PC-9 (cell line): Measurements from ENCODE around the gene RPL27. TPM values are rescaled to one million over a fixed set of nuclear protein-coding genes. Genes with fewer than 3 reads are reported as not detected.
A peak's percentile ranks its signal among the peaks of the same experiment; 100 is the strongest.

Source experiments
- BruUV-seq: library from RNA; stranded (reverse); fragments of 400-500 nt; replicated peaks from 2 replicates; lab custom pipeline; 2021; lab: Mats Ljungman, UMichigan
- CTCF ChIA-PET: fragments of 300-600 bp; sonication (Branson Sonifier 250); formaldehyde crosslinking; loops from one replicate; lab custom pipeline; 2022; ENCODE audit warnings: antibody characterized with exemption; lab: Charles Lee
- POLR2A ChIA-PET: fragments of 300-600 bp; sonication (Branson Sonifier 250); formaldehyde crosslinking; loops from one replicate; lab custom pipeline; 2022; ENCODE audit warnings: antibody characterized with exemption; ENCODE audit not compliant: unreplicated experiment; lab: Charles Lee
- DNase-seq, 2 experiments: peaks; one replicate each; pipeline versions ENCODE4 v3.0.0 to v3.0.0-alpha.2; 2015 to 2022; ENCODE audit warnings: mixed read lengths in 1 of 2
- H2AFZ ChIP-seq: fragments of 200-600 bp; sonication (generic); 2 replicates; pipeline ENCODE4 v1.8.1; 2017; ENCODE audit warnings: antibody characterized with exemption
- H3F3A ChIP-seq: fragments of 200-600 bp; sonication (generic); 2 replicates; pipeline ENCODE4 v1.8.1; 2017; ENCODE audit warnings: antibody characterized with exemption, mild to moderate bottlenecking, low read depth; ENCODE audit not compliant: insufficient read depth
- H3K27ac ChIP-seq: fragments of 200-600 bp; sonication (generic); 2 replicates; pipeline ENCODE4 v1.6.1; 2016; ENCODE audit warnings: mixed run types
- H3K27me3 ChIP-seq: fragments of 200-600 bp; sonication (generic); 2 replicates; pipeline ENCODE4 v1.6.1; 2016; ENCODE audit warnings: low read depth, mixed run types; ENCODE audit not compliant: insufficient read depth
- H3K36me3 ChIP-seq: fragments of 200-600 bp; sonication (generic); 2 replicates; pipeline ENCODE4 v1.6.1; 2016; ENCODE audit warnings: low read depth, mixed run types
- H3K4me1 ChIP-seq: fragments of 200-600 bp; sonication (generic); replicated peaks from 2 replicates; pipeline ENCODE4 v1.6.1; 2016; ENCODE audit warnings: mixed run types; ENCODE audit not compliant: insufficient read depth
- H3K4me2 ChIP-seq: fragments of 200-600 bp; sonication (generic); 2 replicates; pipeline ENCODE4 v1.6.1; 2017; ENCODE audit warnings: mixed run types
- H3K4me3 ChIP-seq: fragments of 200-600 bp; sonication (generic); 2 replicates; pipeline ENCODE4 v1.6.1; 2016; ENCODE audit warnings: mixed run types
- H3K79me2 ChIP-seq: fragments of 200-600 bp; sonication (generic); 2 replicates; pipeline ENCODE4 v1.6.1; 2017; ENCODE audit warnings: low read depth, mixed run types
- H3K9me2 ChIP-seq: fragments of 200-600 bp; sonication (generic); 2 replicates; pipeline ENCODE4 v1.8.1; 2017; ENCODE audit warnings: mild to moderate bottlenecking; ENCODE audit not compliant: insufficient read depth
- H3K9me3 ChIP-seq: fragments of 200-600 bp; sonication (generic); 2 replicates; pipeline ENCODE4 v1.8.1; 2016; ENCODE audit warnings: low read depth; ENCODE audit not compliant: insufficient read depth
- H4K20me1 ChIP-seq: fragments of 200-600 bp; sonication (generic); 2 replicates; pipeline ENCODE4 v1.8.1; 2017; ENCODE audit not compliant: insufficient read depth
- EZH2 ChIP-seq: fragments of 200-600 bp; sonication (generic); IDR thresholded peaks from 2 replicates; pipeline ENCODE4 v1.8.0; 2017; ENCODE audit warnings: antibody characterized with exemption, low read depth
- intact Hi-C: fragments of 100-400 bp; cut with micrococcal nuclease; formaldehyde crosslinking; loops from one replicate; pipeline ENCODE4 v1.10.0; 2022; ENCODE audit not compliant: unreplicated experiment
- total RNA-seq: library from RNA; stranded (reverse); gene quantifications from 2 replicates; pipeline ENCODE4 v1.2.3, GENCODE V29; 2021
- TF ChIP-seq, protein P1 (sequence below): fragments of 200-600 bp; sonication (generic); conservative IDR thresholded peaks from 2 replicates; pipeline ENCODE4 v1.6.1; 2017; ENCODE audit warnings: mixed run types, antibody characterized with exemption, mild to moderate bottlenecking, moderate library complexity

The RPL27 gene
- total RNA-seq, 1 experiment from 2014 or later: 950 TPM

DNA sequence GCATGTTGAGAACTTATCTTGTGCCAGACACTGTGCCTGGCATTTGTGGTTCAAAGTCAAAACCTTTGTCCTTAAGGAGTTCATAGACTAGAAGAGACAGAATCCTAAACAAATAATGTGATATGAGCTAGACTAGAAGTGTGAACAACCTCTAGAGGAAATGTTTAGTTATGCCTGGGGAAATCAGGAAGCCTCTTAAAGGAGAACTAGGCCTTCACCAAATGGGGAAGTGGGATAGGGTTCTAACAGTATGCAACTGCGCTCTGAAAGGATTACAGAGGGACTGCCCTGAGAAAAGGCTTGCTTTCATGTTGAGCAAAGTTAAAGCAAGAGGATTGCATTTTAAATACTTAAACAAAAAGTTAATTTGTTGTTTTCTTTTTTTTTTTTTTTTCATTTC, 13.0 kb upstream of the RPL27 start:
- no peak overlapping the region for H3K4me2 ChIP-seq
- no TSS peak for BruUV-seq
- ChIA-PET CTCF (no interaction called here), POLR2A (no interaction called here)
- intact Hi-C loops: no loop called here
- peaks cover 51% of the 10 kb centered on the region for H3K79me2 ChIP-seq
- no peaks in the 10 kb centered on the region for H3K27me3 ChIP-seq
- peaks cover 34% of the 10 kb centered on the region for H3K4me1 ChIP-seq
- H3F3A ChIP-seq: peaks cover 32% of the 10 kb centered on the region
- H3K36me3 ChIP-seq: peaks cover 23% of the 10 kb centered on the region
- H4K20me1 ChIP-seq: peaks cover 7% of the 10 kb centered on the region; the same call in 1 of the 2 replicates
- no peaks in the 10 kb centered on the region for H3K9me3 ChIP-seq
- no peak overlapping the region for H3K4me3 ChIP-seq
- H3K27ac ChIP-seq: no peak overlapping the region
- DNase-seq: no peak
- TF ChIP-seq EZH2: no peak
- TF ChIP-seq, protein P1, sequence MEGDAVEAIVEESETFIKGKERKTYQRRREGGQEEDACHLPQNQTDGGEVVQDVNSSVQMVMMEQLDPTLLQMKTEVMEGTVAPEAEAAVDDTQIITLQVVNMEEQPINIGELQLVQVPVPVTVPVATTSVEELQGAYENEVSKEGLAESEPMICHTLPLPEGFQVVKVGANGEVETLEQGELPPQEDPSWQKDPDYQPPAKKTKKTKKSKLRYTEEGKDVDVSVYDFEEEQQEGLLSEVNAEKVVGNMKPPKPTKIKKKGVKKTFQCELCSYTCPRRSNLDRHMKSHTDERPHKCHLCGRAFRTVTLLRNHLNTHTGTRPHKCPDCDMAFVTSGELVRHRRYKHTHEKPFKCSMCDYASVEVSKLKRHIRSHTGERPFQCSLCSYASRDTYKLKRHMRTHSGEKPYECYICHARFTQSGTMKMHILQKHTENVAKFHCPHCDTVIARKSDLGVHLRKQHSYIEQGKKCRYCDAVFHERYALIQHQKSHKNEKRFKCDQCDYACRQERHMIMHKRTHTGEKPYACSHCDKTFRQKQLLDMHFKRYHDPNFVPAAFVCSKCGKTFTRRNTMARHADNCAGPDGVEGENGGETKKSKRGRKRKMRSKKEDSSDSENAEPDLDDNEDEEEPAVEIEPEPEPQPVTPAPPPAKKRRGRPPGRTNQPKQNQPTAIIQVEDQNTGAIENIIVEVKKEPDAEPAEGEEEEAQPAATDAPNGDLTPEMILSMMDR: no peak
- no peak overlapping the region for H2AFZ ChIP-seq
- no peaks in the 10 kb centered on the region for H3K9me2 ChIP-seq

DNA sequence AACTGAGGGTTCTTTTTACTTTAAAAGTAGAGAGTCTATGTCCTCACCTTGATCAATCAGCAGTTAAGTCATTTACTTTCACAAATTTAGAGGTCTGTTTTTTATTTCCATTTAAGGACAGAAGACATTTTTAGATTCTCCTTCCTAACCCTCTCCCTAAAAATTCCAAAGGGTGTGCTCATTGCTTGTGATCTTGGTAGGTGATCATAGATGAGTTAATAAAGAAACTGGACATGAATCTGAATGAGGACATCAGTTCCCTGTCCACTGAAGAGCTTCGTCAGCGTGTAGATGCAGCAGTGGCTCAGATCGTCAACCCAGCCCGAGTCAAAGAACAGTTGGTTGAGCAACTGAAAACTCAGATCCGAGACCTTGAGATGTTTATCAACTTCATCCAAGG, 9.1 kb upstream of the RPL27 start:
- H3K4me3 ChIP-seq: no peak overlapping the region
- no peaks in the 10 kb centered on the region for H3K9me3 ChIP-seq
- ChIA-PET CTCF (interaction anchor here (0.6 kb wide), 1 partner anchor 32 kb away, joined by 4 read pairs; no protein-coding TSS in a partner anchor), POLR2A (no interaction called here)
- peak overlapping the region; percentile 61; the same call in 1 of the 2 replicates for H3K4me2 ChIP-seq
- no peaks in the 10 kb centered on the region for H3K27me3 ChIP-seq
- H3K9me2 ChIP-seq: no peaks in the 10 kb centered on the region
- DNase-seq: no peak
- no peak for TF ChIP-seq EZH2
- TF ChIP-seq, protein P1: no peak
- peak overlapping the region; percentile 79 for H3K27ac ChIP-seq
- H4K20me1 ChIP-seq: peaks cover 8% of the 10 kb centered on the region; the same call in 1 of the 2 replicates
- BruUV-seq: no TSS peak
- intact Hi-C loops: no loop called here
- H3K4me1 ChIP-seq: peaks cover 39% of the 10 kb centered on the region
- peaks cover 17% of the 10 kb centered on the region for H3K79me2 ChIP-seq
- peaks cover 56% of the 10 kb centered on the region for H3F3A ChIP-seq
- peaks cover 47% of the 10 kb centered on the region for H3K36me3 ChIP-seq
- H2AFZ ChIP-seq: no peak overlapping the region

DNA sequence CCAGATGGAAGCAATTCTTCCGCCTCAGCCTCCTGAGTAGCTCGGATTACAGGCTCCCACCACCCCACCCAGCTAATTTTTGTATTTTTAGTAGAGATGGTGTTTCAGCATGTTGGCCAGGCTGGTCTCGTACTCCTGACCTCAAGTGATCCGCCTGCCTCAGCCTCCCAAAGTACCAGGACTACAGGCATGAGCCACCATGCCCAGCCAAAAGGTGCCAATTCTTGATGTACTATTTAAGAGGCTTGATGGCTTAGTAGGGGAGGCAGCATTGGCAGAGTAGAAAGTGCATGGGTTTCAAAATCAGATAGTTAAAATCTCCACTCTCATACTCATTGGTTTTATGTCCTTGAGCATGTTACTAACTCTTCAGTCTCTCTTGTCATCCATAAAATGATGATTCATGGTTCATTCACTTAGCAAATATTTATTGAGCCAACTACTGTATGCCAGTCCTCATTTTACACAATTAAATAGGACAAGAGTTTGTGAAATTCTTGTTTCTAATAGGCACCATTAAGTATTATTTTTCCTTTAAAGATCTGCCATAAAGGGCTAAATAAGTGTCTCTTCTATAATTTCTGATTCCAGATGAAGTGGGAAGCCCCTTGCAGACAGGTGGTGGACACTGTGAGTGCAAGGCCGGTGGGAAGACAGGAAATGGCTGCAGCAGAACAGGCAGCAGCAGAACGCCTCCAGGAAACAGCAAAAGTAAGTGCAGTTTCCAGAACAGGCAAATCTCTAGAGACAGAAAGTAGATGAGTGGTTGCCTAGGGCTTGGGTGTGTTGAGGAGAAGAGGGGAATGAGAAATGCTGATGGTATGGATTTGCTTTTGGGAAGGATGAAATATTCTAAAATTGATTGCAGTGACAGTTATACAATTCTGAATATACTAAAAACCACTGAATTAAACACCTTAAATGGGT, 8.2 kb upstream of the RPL27 start:
- Histone ChIP-seq H3K27me3 (no peaks in the 10 kb centered on the region), H4K20me1 (0 out of 2 replicates have a peak, but pooled peaks cover 8% of the 10 kb centered on the region), H2AFZ (no peak overlapping the region), H3K36me3 (peaks cover 45% of the 10 kb centered on the region), H3K9me2 (no peaks in the 10 kb centered on the region), H3F3A (peaks cover 56% of the 10 kb centered on the region), H3K4me1 (peaks cover 39% of the 10 kb centered on the region), H3K9me3 (no peaks in the 10 kb centered on the region), H3K27ac (peak overlapping the region; percentile 79), H3K4me3 (no peak overlapping the region), H3K4me2 (peak overlapping the region; percentile 61), H3K79me2 (peaks cover 10% of the 10 kb centered on the region)
- CTCF ChIA-PET: interaction anchor here (0.6 kb wide), 1 partner anchor 31 kb away, joined by 4 read pairs; no protein-coding TSS in a partner anchor
- no TSS peak for BruUV-seq
- peak in 1 of 2 experiments; percentile 87 for DNase-seq
- POLR2A ChIA-PET: no interaction called here
- intact Hi-C loops: loop anchor here (1.0 kb wide), 1 partner anchor 10 kb away; the partner anchor contains the start of genes PTGES3L and RUNDC1
- TF ChIP-seq, protein P1: no peak
- no peak for TF ChIP-seq EZH2
